Effector CD8-positive, alpha-beta T cell (primary cell): ENCODE results near the gene MON1B.

Source experiments
- DNase-seq: peaks from one replicate; lab custom pipeline; 2025; lab: John Stamatoyannopoulos, UW

The MON1B gene

GRCh38 chr16:77246150-77246549, 55.2 kb downstream of the MON1B start:
- no peak for DNase-seq

- DNase-seq: no peak
Observed at GRCh38 chr16:77250400-77250799, 59.4 kb downstream of the MON1B start.
